H1 (cell line): Measurements from ENCODE around the gene LRG1. TPM values are rescaled to one million over a fixed set of nuclear protein-coding genes. Genes with fewer than 3 reads are reported as not detected.
A peak's percentile ranks its signal among the peaks of the same experiment; 100 is the strongest.

Experiments used
- CTCF ChIA-PET: fragments of 300-600 bp; sonication (Branson Sonifier 250); formaldehyde crosslinking; loops from one replicate; lab custom pipeline; 2021; ENCODE audit not compliant: partially characterized antibody; lab: Charles Lee
- POLR2A ChIA-PET: fragments of 300-600 bp; sonication (Branson Sonifier 250); formaldehyde crosslinking; loops from one replicate; lab custom pipeline; 2021; ENCODE audit warnings: inconsistent platforms; ENCODE audit not compliant: partially characterized antibody; lab: Charles Lee
- DNase-seq, 2 experiments: peaks; one replicate each; pipeline versions ENCODE4 v3.0.0 to v3.0.0-alpha.2; 2010 to 2022; ENCODE audit warnings: low spot score in 2 of 2, low read depth in 1 of 2, mixed read lengths in 1 of 2
- FAIRE-seq: peaks from 2 replicates; lab custom pipeline; 2011; peaks lifted over from hg19 to GRCh38; lab: Jason Lieb, UNC
- H2AFZ ChIP-seq: 2 replicates; pipeline ENCODE4 v1.8.1; 2012; ENCODE audit warnings: low read length, inconsistent platforms
- H2AK5ac ChIP-seq: 2 replicates; pipeline ENCODE4 v1.6.1; 2013; ENCODE audit warnings: low read depth, low read length
- H2BK120ac ChIP-seq: replicated peaks from 2 replicates; pipeline ENCODE3; 2013; ENCODE audit warnings: low read depth, low read length, inconsistent platforms
- H2BK12ac ChIP-seq: 2 replicates; pipeline ENCODE4 v1.6.1; 2013; ENCODE audit warnings: low read depth, low read length
- H2BK15ac ChIP-seq: 2 replicates; pipeline ENCODE4 v1.6.1; 2013; ENCODE audit warnings: low read length
- H2BK20ac ChIP-seq: 2 replicates; pipeline ENCODE4 v1.6.1; 2013; ENCODE audit warnings: low read length
- H2BK5ac ChIP-seq: 2 replicates; pipeline ENCODE4 v1.6.1; 2013; ENCODE audit warnings: low read depth, low read length
- H3K14ac ChIP-seq: 2 replicates; pipeline ENCODE4 v1.6.1; 2013; ENCODE audit warnings: inconsistent platforms; ENCODE audit not compliant: insufficient read length
- H3K18ac ChIP-seq: 2 replicates; pipeline ENCODE4 v1.6.1; 2013; ENCODE audit warnings: low read length; ENCODE audit errors: extremely low read depth
- H3K23ac ChIP-seq: 2 replicates; pipeline ENCODE4 v1.6.1; 2013; ENCODE audit warnings: inconsistent platforms; ENCODE audit not compliant: insufficient read length
- H3K23me2 ChIP-seq: 2 replicates; pipeline ENCODE4 v1.6.1; 2013; ENCODE audit warnings: low read depth, low read length
- H3K27ac ChIP-seq: 2 replicates; pipeline ENCODE4 v1.6.1; 2011; ENCODE audit warnings: low read depth, low read length, inconsistent platforms
- H3K27me3 ChIP-seq, 4 experiments: replicated peaks in 1 of 4; 1 replicate in 1 of 4; 2 replicates in 3 of 4; pipeline versions ENCODE4 v1.6.1 to v1.8.1; 2011 to 2013; ENCODE audit warnings: low read length in 3 of 4, mild to moderate bottlenecking in 3 of 4, inconsistent platforms in 2 of 4, mixed read lengths in 2 of 4, moderate library complexity in 1 of 4; ENCODE audit not compliant: control insufficient read depth in 3 of 4, insufficient read depth in 3 of 4; ENCODE audit errors: extremely low read depth in 1 of 4
- H3K36me3 ChIP-seq, 4 experiments: 2 replicates each; pipeline versions ENCODE4 v1.6.1 to v1.8.1; 2011 to 2013; ENCODE audit warnings: mild to moderate bottlenecking in 4 of 4, low read length in 3 of 4, moderate library complexity in 2 of 4, control low read depth in 1 of 4, inconsistent platforms in 1 of 4; ENCODE audit not compliant: insufficient read depth in 4 of 4, control insufficient read depth in 2 of 4
- H3K4ac ChIP-seq: replicated peaks from 2 replicates; pipeline ENCODE3; 2013; ENCODE audit warnings: low read length, low read depth, mixed read lengths, inconsistent platforms; ENCODE audit not compliant: insufficient read length
- H3K4me1 ChIP-seq, 4 experiments: replicated peaks in 1 of 4; 1 replicate in 1 of 4; 2 replicates in 3 of 4; pipeline versions ENCODE4 v1.6.1 to v1.8.1; 2011 to 2013; ENCODE audit warnings: low read length in 3 of 4, inconsistent platforms in 2 of 4, mixed read lengths in 1 of 4; ENCODE audit not compliant: insufficient read depth in 4 of 4, control insufficient read depth in 3 of 4
- H3K4me2 ChIP-seq, 2 experiments: 2 replicates each; pipeline versions ENCODE4 v1.6.1 to v1.8.1; 2011 to 2013; ENCODE audit warnings: low read depth in 2 of 2, low read length in 2 of 2, control low read depth in 1 of 2, inconsistent platforms in 1 of 2, mild to moderate bottlenecking in 1 of 2; ENCODE audit not compliant: insufficient read depth in 1 of 2
- H3K4me3 ChIP-seq, 4 experiments: fragments of 200-600, 300-600 bp in 1 of 4; sonication (generic), shearing (Covaris generic), sonication (Bioruptor Twin) in 1 of 4; 2 replicates each; pipeline versions ENCODE4 v1.5.1 to v1.8.1; 2011 to 2016; ENCODE audit warnings: low read length in 4 of 4, low read depth in 3 of 4, control low read depth in 2 of 4, inconsistent platforms in 2 of 4, mild to moderate bottlenecking in 2 of 4, mixed read lengths in 1 of 4, moderate library complexity in 1 of 4; ENCODE audit not compliant: insufficient read depth in 2 of 4; ENCODE audit errors: extremely low read depth in 1 of 4
- H3K56ac ChIP-seq: replicated peaks from 2 replicates; pipeline ENCODE3; 2013; ENCODE audit warnings: low read depth, mild to moderate bottlenecking, mixed read lengths, low read length, inconsistent platforms; ENCODE audit not compliant: insufficient read length
- H3K79me1 ChIP-seq: 2 replicates; pipeline ENCODE4 v1.6.1; 2013; ENCODE audit warnings: low read depth, low read length, control low read depth
- H3K79me2 ChIP-seq, 2 experiments: 2 replicates each; pipeline versions ENCODE4 v1.6.1 to v1.8.1; 2012 to 2013; ENCODE audit warnings: low read length in 2 of 2, mild to moderate bottlenecking in 2 of 2, inconsistent platforms in 1 of 2; ENCODE audit not compliant: insufficient read depth in 2 of 2, control insufficient read depth in 1 of 2
- H3K9ac ChIP-seq, 4 experiments: replicated peaks in 1 of 4; 1 replicate in 1 of 4; 2 replicates in 3 of 4; pipeline versions ENCODE4 v1.6.1 to v1.8.1; 2011 to 2013; ENCODE audit warnings: low read depth in 3 of 4, low read length in 3 of 4, control low read depth in 2 of 4, mild to moderate bottlenecking in 2 of 4, moderate library complexity in 2 of 4, inconsistent platforms in 1 of 4; ENCODE audit errors: extremely low read depth in 1 of 4
- H3K9me3 ChIP-seq, 2 experiments: 2 replicates each; pipeline versions ENCODE4 v1.6.1 to v1.8.1; 2012 to 2013; ENCODE audit warnings: mild to moderate bottlenecking in 2 of 2, moderate library complexity in 2 of 2, control low read depth in 1 of 2, inconsistent platforms in 1 of 2, low read depth in 1 of 2, low read length in 1 of 2, mixed read lengths in 1 of 2; ENCODE audit not compliant: insufficient read depth in 2 of 2
- H4K20me1 ChIP-seq, 2 experiments: replicated peaks in 1 of 2; 2 replicates each; pipeline versions ENCODE3 to v1.8.1; 2011 to 2013; ENCODE audit warnings: inconsistent platforms in 2 of 2, low read length in 2 of 2, mild to moderate bottlenecking in 1 of 2; ENCODE audit not compliant: insufficient read depth in 2 of 2, control insufficient read depth in 1 of 2
- H4K5ac ChIP-seq: 2 replicates; pipeline ENCODE4 v1.6.1; 2013; ENCODE audit warnings: low read length, low read depth, mixed read lengths, inconsistent platforms; ENCODE audit not compliant: insufficient read length
- H4K8ac ChIP-seq: 2 replicates; pipeline ENCODE4 v1.8.0; 2013; ENCODE audit warnings: mild to moderate bottlenecking, moderate library complexity, low read length, inconsistent platforms; ENCODE audit not compliant: insufficient read depth; ENCODE audit errors: extremely low read depth
- H4K91ac ChIP-seq: replicated peaks from 2 replicates; pipeline ENCODE3; 2013; ENCODE audit warnings: low read length, mixed read lengths, inconsistent platforms; ENCODE audit not compliant: insufficient read length
- ASH2L ChIP-seq: fragments of 200-600, 300-600 bp; sonication (generic); IDR thresholded peaks from one replicate; pipeline ENCODE4 v1.7.1; 2017; ENCODE audit warnings: low read length
- CBX5 ChIP-seq: fragments of 300-800, 300-1000 bp; sonication (generic); IDR thresholded peaks from 2 replicates; pipeline ENCODE4 v1.7.1; 2016; ENCODE audit warnings: antibody characterized with exemption, low read length, low read depth
- CHD1 ChIP-seq: IDR thresholded peaks from 2 replicates; pipeline ENCODE4 v1.6.1; 2012; ENCODE audit warnings: low read depth, low read length, improper control_type of control experiment
- CHD2 ChIP-seq: IDR thresholded peaks from 2 replicates; pipeline ENCODE4 v1.6.1; 2012; ENCODE audit warnings: low read length, improper control_type of control experiment
- KDM4A ChIP-seq: IDR thresholded peaks from one replicate; pipeline ENCODE4 v1.7.1; 2012; ENCODE audit warnings: low read depth, mild to moderate bottlenecking, moderate library complexity, low read length, inconsistent platforms; ENCODE audit not compliant: severe bottlenecking
- RBBP5 ChIP-seq: IDR thresholded peaks from 2 replicates; pipeline ENCODE4 v1.7.1; 2012; ENCODE audit warnings: low read depth, mild to moderate bottlenecking, inconsistent platforms, low read length, moderate library complexity, borderline replicate concordance
- SIX5 ChIP-seq: IDR thresholded peaks from 2 replicates; pipeline ENCODE4 v1.6.1; 2011; ENCODE audit warnings: mild to moderate bottlenecking, low read depth, low read length
- SUZ12 ChIP-seq: fragments of 200-600 bp; sonication (generic); IDR thresholded peaks from 2 replicates; pipeline ENCODE4 v1.6.1; 2012; ENCODE audit warnings: mild to moderate bottlenecking, inconsistent platforms, low read length, moderate library complexity, mixed read lengths
- TEAD4 ChIP-seq: IDR thresholded peaks from 2 replicates; pipeline ENCODE4 v1.6.1; 2012; ENCODE audit warnings: low read depth, low read length, inconsistent platforms, mixed read lengths
- YY1 ChIP-seq: IDR thresholded peaks from 2 replicates; pipeline ENCODE4 v1.6.1; 2011; ENCODE audit warnings: low read depth, mild to moderate bottlenecking, low read length
- WGBS, 2 experiments: shearing (Covaris generic) in 1 of 2; methylation state at CpG; one replicate each; pipeline versions ENCODE4 v1.1.6 to v1.1.7; 2013 to 2015; ENCODE audit warnings: low lambda C conversion rate in 2 of 2, mixed read lengths in 2 of 2, inconsistent platforms in 1 of 2, low coverage in 1 of 2, missing lambda C conversion rate in 1 of 2; ENCODE audit not compliant: insufficient replicate concordance in 2 of 2, insufficient coverage in 1 of 2, insufficient read length in 1 of 2; ENCODE audit errors: extremely low coverage in 1 of 2, missing lambda C conversion rate in 1 of 2; 5-methylcytosine and 5-hydroxymethylcytosine counted together
- polyA plus RNA-seq, 7 experiments: library from polyadenylated mRNA; depleted of rRNA in 3 of 7; stranded (reverse) in 5 of 7; unstranded in 2 of 7; fragments of >200 nt in 5 of 7; fragments of 200-250 nt in 2 of 7; gene quantifications; 1 replicate in 5 of 7; 2 replicates in 1 of 7; 4 replicates in 1 of 7; pipeline versions ENCODE4 v1.2.1 to v1.2.3, GENCODE V29; 2011 to 2013; ENCODE audit warnings: missing spikeins in 2 of 7, mixed read lengths in 2 of 7
- total RNA-seq: library from RNA; stranded (reverse); fragmentation: NEBNext Ultra II Directional; extraction: Animal tissue kit (Norgen Biotek cat#: 25700); gene quantifications from 2 replicates; pipeline ENCODE4 v1.2.1, GENCODE V29; 2021

LRG1 gene
- total and polyA plus RNA-seq, 2 of the 8 experiments (the other 6 are each of a cell fraction or from before 2014, with no cell fraction given) = 0.48 to 0.79 TPM

- Histone ChIP-seq H3K79me1 (no peaks in the 10 kb centered on the region), H3K18ac (no peak overlapping the region), H3K27me3 (peaks cover 0 to 12% (median 8%) of the 10 kb centered on the region in 4 experiments; a peak in 4 of 7 replicates), H3K14ac (no peak overlapping the region), H3K9me3 (no peaks in the 10 kb centered on the region), H2BK20ac (peak overlapping the region; percentile 61; the same call in 1 of the 2 replicates), H3K4ac (no peak overlapping the region), H3K56ac (no peak overlapping the region), H4K20me1 (peaks cover 0 to 2% of the 10 kb centered on the region in 2 experiments), H4K91ac (no peak overlapping the region), H2BK12ac (0 out of 2 replicates have a peak overlapping the region, but pooled peaks have one; percentile 68), H3K4me2 (no peak overlapping the region), H3K4me3 (no peak overlapping the region), H4K8ac (no peak overlapping the region), H3K23me2 (peaks cover 3% of the 10 kb centered on the region), H3K79me2 (no peaks in the 10 kb centered on the region), H3K27ac (no peak overlapping the region), H3K23ac (no peak overlapping the region), H4K5ac (no peak overlapping the region), H3K9ac (no peak overlapping the region; a peak in 1 of 7 replicates), H2BK120ac (no peak overlapping the region), H3K36me3 (no peaks in the 10 kb centered on the region), H2AK5ac (no peak overlapping the region), H2AFZ (no peak overlapping the region), H3K4me1 (peaks cover 0 to 8% (median 5%) of the 10 kb centered on the region in 4 experiments; a peak in 6 of 7 replicates), H2BK15ac (peak overlapping the region; percentile 29), H2BK5ac (no peak overlapping the region)
- 88% methylated on average over 6 of the region's 6 CpGs; no CpG with 5 or more reads in 1 of the 2 experiments for WGBS, 2 experiments
- ChIA-PET CTCF (interaction anchor here (1.0 to 8.6 kb wide), 9 partner anchors 10 to 91 kb away, joined by 3 to 49 read pairs (median 10); no protein-coding TSS in a partner anchor), POLR2A (interaction anchor here (0.6 to 4.1 kb wide), 5 partner anchors 11 to 51 kb away, joined by 3 to 19 read pairs (median 4); no protein-coding TSS in a partner anchor)
- FAIRE-seq (no peak), DNase-seq (no peak)
- TF ChIP-seq ASH2L (no peak), YY1 (no peak), CHD1 (no peak), RBBP5 (no peak), CHD2 (no peak), CBX5 (no peak), SUZ12 (no peak), TEAD4 (no peak), KDM4A (no peak), SIX5 (no peak)
Observed at GRCh38 chr19:4586691-4587090, 46.9 kb upstream of the LRG1 start.
